ENCODE data around the gene ZIK1. TPM values are rescaled to one million over a fixed set of nuclear protein-coding genes. Genes with fewer than 3 reads are reported as not detected.

Gene ZIK1
- total RNA-seq, 6 experiments from 2014 or later = 0.80 to 3.0 (median 1.3) TPM

DNA sequence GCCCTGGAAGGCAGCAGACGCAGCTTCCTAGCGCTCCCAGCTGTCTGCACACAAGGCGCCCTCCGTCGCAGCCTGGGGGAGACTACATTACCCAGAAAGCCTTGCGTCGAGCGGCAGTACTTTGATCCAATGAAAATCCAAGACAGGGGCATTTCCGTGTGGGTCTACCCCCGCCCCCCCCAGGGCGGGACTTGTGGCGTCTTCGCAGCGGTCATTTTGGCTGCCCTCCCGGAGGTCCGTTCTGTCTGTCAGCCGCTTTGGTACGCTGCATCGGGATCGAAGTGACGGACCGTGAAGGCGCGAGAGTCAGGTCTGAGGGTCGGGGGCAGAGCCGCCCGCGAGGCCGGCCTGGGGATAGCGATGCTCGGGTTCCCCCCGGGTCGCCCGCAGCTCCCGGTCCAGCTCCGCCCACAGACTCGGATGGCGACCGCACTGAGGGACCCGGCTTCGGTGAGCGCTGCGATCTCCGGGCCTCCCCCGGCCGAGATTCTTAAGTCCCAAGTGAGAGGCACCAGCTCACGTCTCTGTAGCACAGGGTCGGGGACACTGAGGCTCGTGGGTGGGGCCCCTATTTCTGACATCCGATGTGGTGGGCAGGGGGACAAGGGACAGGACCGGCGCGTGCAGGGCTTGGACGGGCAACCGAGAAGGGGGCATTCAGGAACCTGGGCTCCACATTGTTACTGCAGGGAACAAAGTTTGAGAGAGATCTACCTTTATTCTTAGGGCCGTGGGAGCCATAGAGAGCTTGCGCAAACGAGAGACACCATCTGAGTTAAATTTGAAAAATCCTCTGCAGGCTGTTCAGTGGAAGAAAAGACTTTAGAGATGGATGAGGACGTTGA is 49.3 kb downstream of the ZIK1 start, which contains the start of gene ZNF211:
Gene ZNF211, plus strand, starts transcription at position 182 of the 845 bp plus-strand sequence. Its CDS starts 179 bp downstream, at position 361.
- H3K36me3 Mint-ChIP-seq (ENCODE audit: low read depth) = peaks cover 72% of the 10 kb centered on the region
- H3K27ac Mint-ChIP-seq = peak within 1 kb of the TSS; percentile 75
- TF ChIP-seq, protein P1, sequence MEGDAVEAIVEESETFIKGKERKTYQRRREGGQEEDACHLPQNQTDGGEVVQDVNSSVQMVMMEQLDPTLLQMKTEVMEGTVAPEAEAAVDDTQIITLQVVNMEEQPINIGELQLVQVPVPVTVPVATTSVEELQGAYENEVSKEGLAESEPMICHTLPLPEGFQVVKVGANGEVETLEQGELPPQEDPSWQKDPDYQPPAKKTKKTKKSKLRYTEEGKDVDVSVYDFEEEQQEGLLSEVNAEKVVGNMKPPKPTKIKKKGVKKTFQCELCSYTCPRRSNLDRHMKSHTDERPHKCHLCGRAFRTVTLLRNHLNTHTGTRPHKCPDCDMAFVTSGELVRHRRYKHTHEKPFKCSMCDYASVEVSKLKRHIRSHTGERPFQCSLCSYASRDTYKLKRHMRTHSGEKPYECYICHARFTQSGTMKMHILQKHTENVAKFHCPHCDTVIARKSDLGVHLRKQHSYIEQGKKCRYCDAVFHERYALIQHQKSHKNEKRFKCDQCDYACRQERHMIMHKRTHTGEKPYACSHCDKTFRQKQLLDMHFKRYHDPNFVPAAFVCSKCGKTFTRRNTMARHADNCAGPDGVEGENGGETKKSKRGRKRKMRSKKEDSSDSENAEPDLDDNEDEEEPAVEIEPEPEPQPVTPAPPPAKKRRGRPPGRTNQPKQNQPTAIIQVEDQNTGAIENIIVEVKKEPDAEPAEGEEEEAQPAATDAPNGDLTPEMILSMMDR (IDR thresholded peaks at IDR 0.05) = no peak; the same call in 1 of the 2 replicates
- peak; percentile 88 for DNase-seq
- H3K4me1 Mint-ChIP-seq (ENCODE audit: low read depth) = peaks cover 21% of the 10 kb centered on the region
- peaks cover 32% of the 10 kb centered on the region for H3K9me3 Mint-ChIP-seq
- H3K27me3 Mint-ChIP-seq (ENCODE audit: insufficient read depth) = no peaks in the 10 kb centered on the region
- peak within 1 kb of the TSS; percentile 96 for H3K4me3 Mint-ChIP-seq

DNA sequence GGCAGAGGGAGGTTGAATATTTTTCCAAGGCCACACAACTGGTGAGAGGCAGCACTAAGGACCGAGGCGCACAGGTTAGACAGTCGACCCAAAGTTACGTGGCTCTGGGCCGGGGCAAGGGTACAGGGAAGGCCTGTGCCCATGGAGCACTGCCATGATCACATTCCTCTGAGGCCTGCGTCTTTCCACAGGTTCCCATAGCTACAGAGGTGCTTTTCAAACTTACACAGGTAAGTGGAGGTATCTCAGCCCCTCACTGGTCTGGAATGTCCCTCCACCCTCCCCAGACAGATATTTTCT is 49.8 kb downstream of the ZIK1 start:
- no peak for DNase-seq
- Mint-ChIP-seq H3K36me3 (ENCODE audit: low read depth) (peaks cover 76% of the 10 kb centered on the region), H3K27me3 (ENCODE audit: insufficient read depth) (no peaks in the 10 kb centered on the region), H3K4me3 (peak overlapping the region; percentile 96), H3K9me3 (peaks cover 37% of the 10 kb centered on the region), H3K4me1 (ENCODE audit: low read depth) (peaks cover 21% of the 10 kb centered on the region), H3K27ac (peak overlapping the region; percentile 75)
- TF ChIP-seq, protein P1 (IDR thresholded peaks at IDR 0.05) = no peak

DNA sequence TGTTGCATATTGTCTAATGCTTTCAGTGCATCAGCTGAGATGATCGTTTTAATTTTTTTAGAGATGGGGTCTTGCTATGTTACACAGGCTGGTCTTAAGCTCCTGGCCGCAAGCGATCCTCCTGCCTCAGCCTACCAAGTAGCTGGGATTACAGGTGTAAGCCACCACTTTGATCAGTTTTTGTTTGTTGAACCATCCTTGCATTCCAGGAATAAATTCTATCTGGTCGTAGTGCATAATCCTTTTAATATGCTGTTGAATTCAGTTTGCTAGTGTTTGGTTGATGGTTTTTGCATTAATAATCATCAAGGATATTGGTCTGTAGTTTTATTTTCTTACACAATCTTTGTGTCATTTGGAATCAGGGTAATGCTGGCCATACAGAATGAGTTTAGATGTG is 53.4 kb downstream of the ZIK1 start:
- no peak overlapping the region for H3K4me3 Mint-ChIP-seq
- DNase-seq = no peak
- TF ChIP-seq, protein P1 (IDR thresholded peaks at IDR 0.05) = no peak
- no peak overlapping the region for H3K27ac Mint-ChIP-seq
- no peaks in the 10 kb centered on the region for H3K27me3 Mint-ChIP-seq (ENCODE audit: insufficient read depth)
- peaks cover 88% of the 10 kb centered on the region for H3K36me3 Mint-ChIP-seq (ENCODE audit: low read depth)
- H3K9me3 Mint-ChIP-seq = peaks cover 65% of the 10 kb centered on the region
- peaks cover 21% of the 10 kb centered on the region for H3K4me1 Mint-ChIP-seq (ENCODE audit: low read depth)

DNA sequence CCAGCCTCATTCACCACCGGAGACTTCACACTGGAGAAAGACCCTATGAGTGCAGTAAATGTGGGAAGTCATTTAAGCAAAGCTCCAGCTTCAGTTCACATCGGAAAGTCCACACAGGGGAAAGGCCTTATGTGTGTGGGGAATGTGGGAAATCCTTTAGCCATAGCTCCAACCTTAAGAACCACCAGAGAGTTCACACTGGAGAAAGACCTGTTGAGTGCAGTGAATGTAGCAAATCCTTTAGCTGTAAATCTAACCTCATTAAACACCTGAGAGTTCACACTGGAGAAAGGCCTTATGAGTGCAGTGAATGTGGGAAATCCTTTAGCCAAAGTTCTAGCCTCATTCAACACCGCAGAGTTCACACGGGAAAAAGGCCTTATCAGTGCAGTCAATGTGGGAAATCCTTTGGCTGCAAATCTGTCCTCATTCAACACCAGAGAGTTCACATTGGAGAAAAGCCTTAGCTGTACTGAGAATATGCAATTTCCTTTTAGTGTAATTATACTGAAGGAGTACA is 57.8 kb downstream of the ZIK1 start:
- TF ChIP-seq, protein P1 (IDR thresholded peaks at IDR 0.05) = no peak
- Mint-ChIP-seq H3K27me3 (ENCODE audit: insufficient read depth) (no peaks in the 10 kb centered on the region), H3K36me3 (ENCODE audit: low read depth) (peaks cover 74% of the 10 kb centered on the region), H3K27ac (no peak overlapping the region), H3K4me1 (ENCODE audit: low read depth) (no peaks in the 10 kb centered on the region), H3K4me3 (no peak overlapping the region), H3K9me3 (peaks cover 57% of the 10 kb centered on the region)
- no peak for DNase-seq

DNA sequence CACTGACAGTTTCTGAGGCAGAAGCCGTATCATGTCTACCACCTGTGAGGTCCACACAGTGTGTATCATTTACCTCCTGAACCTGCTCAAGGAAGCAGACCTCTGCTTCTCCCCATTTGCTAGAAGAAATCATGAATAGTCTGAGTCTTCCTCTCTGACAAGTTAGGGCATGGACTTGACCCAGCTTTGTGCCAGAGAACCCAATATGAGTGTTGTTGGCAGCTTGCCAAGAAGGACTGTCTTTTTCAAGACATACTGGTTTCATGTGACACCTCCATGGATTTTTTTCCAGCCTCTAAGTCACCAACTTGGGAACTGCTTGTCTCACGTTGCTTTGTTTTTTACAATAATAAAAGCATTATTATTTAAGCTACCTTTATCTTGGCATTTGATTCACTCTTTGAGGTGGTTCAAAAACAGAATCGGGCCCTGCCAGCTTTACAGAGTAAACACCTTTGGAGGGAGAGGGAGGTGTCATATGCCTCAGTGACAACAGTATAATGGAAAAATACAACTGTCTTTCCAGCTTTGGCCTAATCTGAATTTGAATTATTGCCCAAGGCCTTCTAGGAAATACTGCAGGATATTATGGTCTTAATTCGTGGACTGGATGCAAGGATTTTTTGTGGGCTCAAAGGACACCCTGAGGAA is 58.6 kb downstream of the ZIK1 start:
- Mint-ChIP-seq H3K36me3 (ENCODE audit: low read depth) (peaks cover 67% of the 10 kb centered on the region), H3K4me3 (no peak overlapping the region), H3K27ac (no peak overlapping the region), H3K4me1 (ENCODE audit: low read depth) (no peaks in the 10 kb centered on the region), H3K27me3 (ENCODE audit: insufficient read depth) (no peaks in the 10 kb centered on the region), H3K9me3 (peaks cover 49% of the 10 kb centered on the region)
- no peak for DNase-seq
- TF ChIP-seq, protein P1 (IDR thresholded peaks at IDR 0.05) = no peak

Other genes starting within 250 kb of the ZIK1 start
- gene ZNF304, start 232.9 kb upstream of the ZIK1 start, total RNA-seq (2021; fragmentation: NEBNext Ultra II Directional; extraction: Animal tissue kit (Norgen Biotek cat#: 25700)) = 1 to 10 TPM; 7.1 to 8.1 (median 7.7) TPM
- 1 to 10 TPM; 7.3 to 8.5 (median 8.2) TPM for gene TRAPPC2B, start 220.6 kb upstream of the ZIK1 start, total RNA-seq (2021; fragmentation: NEBNext Ultra II Directional; extraction: Animal tissue kit (Norgen Biotek cat#: 25700))
- 1 to 10 TPM; 1.5 to 2.9 (median 1.7) TPM for gene ZNF547, start 220.6 kb upstream of the ZIK1 start, total RNA-seq (2021; fragmentation: NEBNext Ultra II Directional; extraction: Animal tissue kit (Norgen Biotek cat#: 25700))
- 10 to 100 TPM in 1 of 6 experiments, 1 to 10 TPM in 5; 8.0 to 10.4 (median 9.2) TPM for gene ZNF548, start 194.3 kb upstream of the ZIK1 start, total RNA-seq (2021; fragmentation: NEBNext Ultra II Directional; extraction: Animal tissue kit (Norgen Biotek cat#: 25700))
- gene ZNF17, start 173.0 kb upstream of the ZIK1 start, total RNA-seq (2021; fragmentation: NEBNext Ultra II Directional; extraction: Animal tissue kit (Norgen Biotek cat#: 25700)) = 1 to 10 TPM; 6.4 to 8.1 (median 7.0) TPM
- gene ZNF749, start 148.8 kb upstream of the ZIK1 start, total RNA-seq (2021; fragmentation: NEBNext Ultra II Directional; extraction: Animal tissue kit (Norgen Biotek cat#: 25700)) = 1 to 10 TPM; 4.8 to 8.0 (median 6.6) TPM
- under 1 TPM; 0.12 to 0.46 (median 0.17) TPM for gene VN1R1, start 127.0 kb upstream of the ZIK1 start, total RNA-seq (2021; fragmentation: NEBNext Ultra II Directional; extraction: Animal tissue kit (Norgen Biotek cat#: 25700))
- gene ZNF772, start 106.6 kb upstream of the ZIK1 start, total RNA-seq (2021; fragmentation: NEBNext Ultra II Directional; extraction: Animal tissue kit (Norgen Biotek cat#: 25700)) = 1 to 10 TPM; 2.3 to 5.9 (median 4.7) TPM
- 10 to 100 TPM in 2 of 6 experiments, 1 to 10 TPM in 4; 6.3 to 10.6 (median 7.3) TPM for gene ZNF419, start 96.4 kb upstream of the ZIK1 start, total RNA-seq (2021; fragmentation: NEBNext Ultra II Directional; extraction: Animal tissue kit (Norgen Biotek cat#: 25700))
- gene ZNF773, start 84.2 kb upstream of the ZIK1 start, total RNA-seq (2021; fragmentation: NEBNext Ultra II Directional; extraction: Animal tissue kit (Norgen Biotek cat#: 25700)) = 1 to 10 TPM; 5.7 to 8.0 (median 6.8) TPM
- 1 to 10 TPM; 3.0 to 4.0 (median 3.7) TPM for gene ZNF549, start 56.8 kb upstream of the ZIK1 start, total RNA-seq (2021; fragmentation: NEBNext Ultra II Directional; extraction: Animal tissue kit (Norgen Biotek cat#: 25700))
- gene ZNF550, start 24.3 kb upstream of the ZIK1 start, total RNA-seq (2021; fragmentation: NEBNext Ultra II Directional; extraction: Animal tissue kit (Norgen Biotek cat#: 25700)) = 1 to 10 TPM; 4.8 to 8.5 (median 5.6) TPM
- 1 to 10 TPM; 3.8 to 5.4 (median 5.0) TPM for gene ZNF416, start 5.2 kb upstream of the ZIK1 start, total RNA-seq (2021; fragmentation: NEBNext Ultra II Directional; extraction: Animal tissue kit (Norgen Biotek cat#: 25700))
- gene ZNF530, start 15.7 kb downstream of the ZIK1 start, total RNA-seq (2021; fragmentation: NEBNext Ultra II Directional; extraction: Animal tissue kit (Norgen Biotek cat#: 25700)) = 1 to 10 TPM; 2.3 to 4.5 (median 3.6) TPM
- 10 to 100 TPM; 13.5 to 14.6 (median 14.3) TPM for gene ZNF134, start 30.1 kb downstream of the ZIK1 start, total RNA-seq (2021; fragmentation: NEBNext Ultra II Directional; extraction: Animal tissue kit (Norgen Biotek cat#: 25700))
- 1 to 10 TPM; 5.8 to 8.1 (median 6.7) TPM for gene ZNF211, start 49.0 kb downstream of the ZIK1 start, total RNA-seq (2021; fragmentation: NEBNext Ultra II Directional; extraction: Animal tissue kit (Norgen Biotek cat#: 25700))
- not detected for gene ZSCAN4, start 84.8 kb downstream of the ZIK1 start, total RNA-seq (2021; fragmentation: NEBNext Ultra II Directional; extraction: Animal tissue kit (Norgen Biotek cat#: 25700))
- gene ZNF551, start 97.8 kb downstream of the ZIK1 start, total RNA-seq (2021; fragmentation: NEBNext Ultra II Directional; extraction: Animal tissue kit (Norgen Biotek cat#: 25700)) = 1 to 10 TPM; 3.3 to 4.6 (median 4.4) TPM
- gene ZNF154, start 125.1 kb downstream of the ZIK1 start, total RNA-seq (2021; fragmentation: NEBNext Ultra II Directional; extraction: Animal tissue kit (Norgen Biotek cat#: 25700)) = under 1 TPM in 4 of 6 experiments, not detected in 2; 0.11 to 0.20 (median 0.16) TPM
- gene ZNF671, start 143.5 kb downstream of the ZIK1 start, total RNA-seq (2021; fragmentation: NEBNext Ultra II Directional; extraction: Animal tissue kit (Norgen Biotek cat#: 25700)) = 1 to 10 TPM; 2.8 to 4.2 (median 3.7) TPM
- gene ZNF776, start 162.7 kb downstream of the ZIK1 start, total RNA-seq (2021; fragmentation: NEBNext Ultra II Directional; extraction: Animal tissue kit (Norgen Biotek cat#: 25700)) = 1 to 10 TPM; 5.4 to 9.3 (median 7.0) TPM
- 1 to 10 TPM; 6.4 to 8.8 (median 6.9) TPM for gene ZNF586, start 185.5 kb downstream of the ZIK1 start, total RNA-seq (2021; fragmentation: NEBNext Ultra II Directional; extraction: Animal tissue kit (Norgen Biotek cat#: 25700))
- gene ZNF552, start 230.8 kb downstream of the ZIK1 start, total RNA-seq (2021; fragmentation: NEBNext Ultra II Directional; extraction: Animal tissue kit (Norgen Biotek cat#: 25700)) = 1 to 10 TPM; 2.7 to 3.8 (median 3.0) TPM
- 10 to 100 TPM in 1 of 6 experiments, 1 to 10 TPM in 5; 7.8 to 10.7 (median 9.4) TPM for gene ZNF587B, start 246.2 kb downstream of the ZIK1 start, total RNA-seq (2021; fragmentation: NEBNext Ultra II Directional; extraction: Animal tissue kit (Norgen Biotek cat#: 25700))